NCI-H1694 (cell line): ENCODE results near the gene STAC3.
A peak's percentile ranks its signal among the peaks of the same experiment; 100 is the strongest.

ENCODE experiments used
- DNase-seq: peaks from one replicate; lab custom pipeline; 2025; lab: John Stamatoyannopoulos, UW

Gene STAC3

DNA sequence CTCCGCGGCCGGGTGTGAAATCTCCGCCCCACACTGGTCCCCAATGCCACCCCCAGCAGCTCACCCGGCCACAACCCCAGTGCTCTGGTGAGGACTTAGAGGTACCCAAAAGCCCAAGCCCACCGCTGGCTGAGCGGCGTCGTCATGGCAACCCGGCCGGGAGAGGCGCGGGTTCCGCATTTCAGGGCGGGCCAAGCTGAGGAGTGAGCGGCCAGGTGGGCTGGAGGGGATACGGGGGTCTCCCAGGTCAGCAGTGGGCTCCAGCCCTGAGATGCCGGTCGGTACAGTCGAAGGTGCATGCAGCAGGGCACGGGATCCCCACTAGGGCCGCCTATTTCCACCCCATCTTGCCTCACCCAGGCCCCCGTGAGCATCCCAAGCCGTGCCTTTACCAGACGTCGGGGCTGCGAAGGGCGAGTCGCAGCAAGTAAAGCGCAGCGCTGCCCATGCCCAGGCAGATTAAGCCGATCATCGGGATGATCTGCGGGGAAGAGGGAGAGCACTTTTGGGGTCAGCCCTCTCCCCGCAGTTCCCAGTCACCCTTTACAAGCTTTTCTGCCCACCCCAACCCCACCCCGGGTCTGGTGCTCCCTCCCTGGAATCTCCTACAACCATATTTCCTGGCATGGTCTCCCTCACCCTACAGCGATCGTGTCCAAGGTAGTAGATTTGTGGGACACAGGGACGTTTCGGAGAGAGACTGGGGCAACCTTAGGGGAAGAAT, 14.6 kb downstream of the STAC3 start:
- no peak for DNase-seq

DNA sequence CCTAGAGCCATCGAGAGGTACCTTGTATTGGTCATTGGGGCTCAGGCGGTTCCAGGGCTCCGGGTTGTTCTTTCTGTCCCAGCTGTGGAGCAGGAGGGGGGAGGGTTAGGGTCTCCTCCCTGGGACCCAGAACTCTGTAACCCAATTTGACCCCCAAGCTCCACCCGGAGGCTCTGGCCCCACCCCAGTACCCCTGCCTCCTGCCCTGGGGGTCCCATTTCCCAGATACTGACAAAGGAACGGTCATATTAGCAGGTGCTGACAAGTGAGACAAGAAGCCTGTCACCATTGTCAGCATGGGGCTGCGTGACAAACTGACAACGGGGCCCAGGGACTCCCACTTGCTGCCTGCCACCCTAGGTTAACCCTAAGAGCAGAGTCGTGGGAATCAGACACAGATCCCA, 15.3 kb downstream of the STAC3 start:
- DNase-seq = no peak

DNA sequence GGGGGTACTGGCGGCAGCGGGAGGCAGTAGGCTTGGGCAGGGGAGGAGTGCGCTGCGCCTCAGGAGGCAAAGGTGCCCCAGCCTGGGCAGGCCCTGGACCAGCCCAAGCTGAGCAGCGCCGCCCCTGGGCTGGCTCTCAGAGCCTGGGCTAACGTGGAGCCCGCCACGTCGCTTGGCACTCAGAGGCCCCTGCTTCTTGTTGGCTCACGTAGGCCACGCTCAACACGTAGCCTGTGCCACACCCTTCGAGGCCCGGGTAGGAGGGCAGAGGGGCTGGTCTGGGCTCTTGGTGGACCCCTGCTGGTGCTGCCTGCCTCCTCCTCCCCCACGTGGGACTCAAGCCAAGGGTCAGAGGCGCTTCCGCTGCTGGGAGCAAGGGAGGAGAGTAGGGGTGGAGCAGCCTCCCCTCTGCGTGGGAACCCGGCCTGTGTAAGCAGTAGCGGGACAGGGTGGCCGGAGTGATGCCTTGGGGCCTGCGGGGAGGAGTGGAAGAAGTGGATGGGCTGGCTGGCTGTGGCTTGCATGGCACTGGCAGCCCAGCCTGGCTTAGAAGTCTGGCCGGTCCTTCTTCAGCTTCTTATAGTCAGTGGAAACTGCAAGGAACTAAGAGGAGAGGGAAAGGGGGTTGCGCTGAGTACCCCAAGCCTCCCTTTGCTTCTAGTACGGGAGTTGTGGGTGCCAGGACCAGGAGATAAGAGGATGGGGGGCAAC, 15.8 kb downstream of the STAC3 start:
- DNase-seq = no peak

DNA sequence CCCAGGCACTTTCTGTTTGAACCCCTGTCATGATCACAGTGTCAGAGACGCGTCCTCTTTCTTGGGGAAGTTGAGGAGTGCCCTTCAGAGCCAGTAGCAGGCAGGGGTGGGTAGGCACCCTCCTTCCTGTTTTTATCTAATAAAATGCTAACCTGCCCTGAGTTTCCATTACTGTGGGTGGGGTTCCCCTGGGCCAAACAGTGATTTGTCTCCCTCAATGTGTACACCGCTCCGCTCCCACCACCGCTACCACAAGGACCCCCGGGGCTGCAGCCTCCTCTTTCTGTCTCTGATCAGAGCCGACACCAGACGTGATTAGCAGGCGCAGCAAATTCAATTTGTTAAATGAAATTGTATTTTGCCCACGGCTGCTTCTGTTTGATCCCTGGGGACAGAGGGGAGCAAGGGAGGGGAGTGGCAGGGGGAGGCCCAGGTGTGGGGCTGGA, 16.4 kb downstream of the STAC3 start:
- no peak for DNase-seq

DNA sequence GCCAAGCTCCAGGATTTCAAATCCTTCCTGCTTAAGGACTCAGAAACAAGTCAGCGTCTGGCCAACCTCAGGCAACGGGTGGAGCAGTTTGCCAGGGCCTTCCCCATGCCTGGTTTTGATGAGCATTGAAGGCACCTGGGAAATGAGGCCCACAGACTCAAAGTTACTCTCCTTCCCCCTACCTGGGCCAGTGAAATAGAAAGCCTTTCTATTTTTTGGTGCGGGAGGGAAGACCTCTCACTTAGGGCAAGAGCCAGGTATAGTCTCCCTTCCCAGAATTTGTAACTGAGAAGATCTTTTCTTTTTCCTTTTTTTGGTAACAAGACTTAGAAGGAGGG, 16.8 kb downstream of the STAC3 start:
- DNase-seq = no peak

DNA sequence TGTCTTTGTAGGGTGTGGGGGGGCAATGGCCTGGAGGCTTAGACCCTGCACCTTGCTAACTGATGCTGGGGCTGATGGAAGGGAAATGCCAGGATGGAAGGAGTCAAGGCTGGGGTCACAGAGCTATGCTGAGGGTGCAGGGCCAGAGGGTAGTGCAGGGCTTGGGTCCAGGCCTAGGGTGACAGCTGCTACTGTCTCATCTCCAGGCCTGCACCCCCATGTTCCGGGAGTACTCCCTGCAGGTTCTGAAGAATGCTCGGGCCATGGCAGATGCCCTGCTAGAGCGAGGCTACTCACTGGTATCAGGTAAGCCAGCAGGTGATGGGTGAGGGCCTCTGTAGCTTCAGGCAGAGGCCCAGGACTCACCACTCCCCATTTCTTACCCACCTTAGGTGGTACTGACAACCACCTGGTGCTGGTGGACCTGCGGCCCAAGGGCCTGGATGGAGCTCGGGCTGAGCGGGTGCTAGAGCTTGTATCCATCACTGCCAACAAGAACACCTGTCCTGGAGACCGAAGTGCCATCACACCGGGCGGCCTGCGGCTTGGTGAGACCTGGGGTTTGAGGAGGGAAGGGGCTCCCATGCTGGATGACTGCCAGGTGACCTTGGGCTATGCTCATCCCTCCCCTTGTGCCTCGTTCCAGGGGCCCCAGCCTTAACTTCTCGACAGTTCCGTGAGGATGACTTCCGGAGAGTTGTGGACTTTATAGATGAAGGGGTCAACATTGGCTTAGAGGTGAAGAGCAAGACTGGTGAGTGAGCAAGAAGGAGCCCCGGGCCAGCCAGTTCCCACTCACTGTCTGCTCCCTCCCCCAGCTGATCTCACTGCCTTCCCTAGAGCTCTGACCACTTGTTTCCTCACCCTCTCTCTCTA, 17.4 kb downstream of the STAC3 start:
- no peak for DNase-seq

DNA sequence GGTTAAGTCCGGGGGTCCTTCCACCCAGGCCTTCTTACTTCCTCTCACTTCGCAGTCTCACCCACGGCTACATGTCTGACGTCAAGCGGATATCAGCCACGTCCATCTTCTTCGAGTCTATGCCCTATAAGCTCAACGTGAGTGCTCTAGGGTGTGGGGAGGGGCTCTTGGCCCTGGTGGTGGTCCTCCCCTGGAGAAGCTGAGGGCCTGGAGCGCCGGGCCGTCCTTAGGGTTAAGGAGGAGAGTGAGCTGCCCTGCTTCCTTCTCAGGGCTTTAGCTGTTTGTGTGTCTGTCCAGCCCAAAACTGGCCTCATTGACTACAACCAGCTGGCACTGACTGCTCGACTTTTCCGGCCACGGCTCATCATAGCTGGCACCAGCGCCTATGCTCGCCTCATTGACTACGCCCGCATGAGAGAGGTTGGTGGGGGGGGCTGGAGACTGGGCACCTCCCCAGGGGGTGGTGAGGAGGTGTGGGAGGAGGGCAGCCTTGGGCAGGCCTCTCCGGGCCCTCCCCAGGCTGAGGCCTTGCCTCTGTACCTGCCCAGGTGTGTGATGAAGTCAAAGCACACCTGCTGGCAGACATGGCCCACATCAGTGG, 18.7 kb downstream of the STAC3 start:
- DNase-seq = no peak

DNA sequence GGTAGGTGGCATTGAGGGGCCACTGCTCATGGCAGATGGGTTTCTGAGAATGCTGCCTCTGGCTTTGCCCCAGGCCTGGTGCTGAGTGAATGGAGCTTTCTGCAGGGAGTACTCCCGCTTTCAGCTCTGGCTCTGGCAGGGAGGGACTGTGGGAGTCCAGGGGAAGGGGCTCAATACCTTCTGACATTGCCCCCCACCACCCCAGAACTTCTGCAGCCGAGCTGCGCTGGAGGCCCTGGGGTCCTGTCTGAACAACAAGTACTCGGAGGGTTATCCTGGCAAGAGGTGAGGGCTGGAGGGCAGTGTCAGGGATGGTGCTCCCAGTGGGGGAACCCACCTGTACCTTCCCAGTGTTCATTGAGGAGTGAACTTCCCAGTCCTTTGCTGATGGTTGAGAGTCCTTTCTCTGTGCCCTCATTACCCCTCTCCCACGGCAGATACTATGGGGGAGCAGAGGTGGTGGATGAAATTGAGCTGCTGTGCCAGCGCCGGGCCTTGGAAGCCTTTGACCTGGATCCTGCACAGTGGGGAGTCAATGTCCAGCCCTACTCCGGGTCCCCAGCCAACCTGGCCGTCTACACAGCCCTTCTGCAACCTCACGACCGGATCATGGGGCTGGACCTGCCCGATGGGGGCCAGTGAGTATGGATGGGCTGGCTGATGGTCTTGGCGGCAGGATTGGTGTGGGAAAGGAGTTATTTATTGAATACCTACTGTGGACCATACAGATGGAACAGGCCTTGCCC, 19.5 kb downstream of the STAC3 start:
- no peak for DNase-seq

DNA sequence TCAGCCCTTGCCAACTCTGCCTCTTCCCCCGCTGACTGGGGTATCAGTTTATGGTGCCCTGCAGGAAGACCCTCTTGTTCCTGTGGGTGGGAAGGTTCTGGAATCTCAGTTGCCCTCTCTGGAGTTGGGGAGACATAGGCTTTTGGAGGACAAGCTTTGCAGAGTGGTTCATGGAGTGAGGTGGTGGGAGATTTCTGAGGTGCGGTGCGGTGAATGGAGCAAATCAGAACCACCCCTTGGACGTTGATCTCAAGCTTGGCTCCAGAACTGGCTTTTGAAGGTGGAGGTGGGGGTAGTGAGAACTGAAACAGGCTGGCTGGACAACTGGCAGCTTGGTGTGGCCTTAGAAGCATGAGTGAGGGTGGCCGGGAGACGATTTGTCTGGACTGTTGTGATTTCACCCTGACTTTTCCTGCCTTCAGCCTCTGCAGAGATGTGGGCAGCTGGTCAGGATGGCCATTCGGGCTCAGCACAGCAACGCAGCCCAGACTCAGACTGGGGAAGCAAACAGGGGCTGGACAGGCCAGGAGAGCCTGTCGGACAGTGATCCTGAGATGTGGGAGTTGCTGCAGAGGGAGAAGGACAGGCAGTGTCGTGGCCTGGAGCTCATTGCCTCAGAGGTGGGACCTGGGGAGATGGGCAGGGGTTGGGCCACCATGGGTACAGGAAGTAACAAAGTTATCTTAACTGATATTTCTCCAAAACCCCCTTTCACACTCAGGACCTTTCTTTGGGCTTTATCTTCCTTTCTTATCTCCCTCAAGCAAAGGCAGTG, 20.4 kb downstream of the STAC3 start:
- DNase-seq = no peak

DNA sequence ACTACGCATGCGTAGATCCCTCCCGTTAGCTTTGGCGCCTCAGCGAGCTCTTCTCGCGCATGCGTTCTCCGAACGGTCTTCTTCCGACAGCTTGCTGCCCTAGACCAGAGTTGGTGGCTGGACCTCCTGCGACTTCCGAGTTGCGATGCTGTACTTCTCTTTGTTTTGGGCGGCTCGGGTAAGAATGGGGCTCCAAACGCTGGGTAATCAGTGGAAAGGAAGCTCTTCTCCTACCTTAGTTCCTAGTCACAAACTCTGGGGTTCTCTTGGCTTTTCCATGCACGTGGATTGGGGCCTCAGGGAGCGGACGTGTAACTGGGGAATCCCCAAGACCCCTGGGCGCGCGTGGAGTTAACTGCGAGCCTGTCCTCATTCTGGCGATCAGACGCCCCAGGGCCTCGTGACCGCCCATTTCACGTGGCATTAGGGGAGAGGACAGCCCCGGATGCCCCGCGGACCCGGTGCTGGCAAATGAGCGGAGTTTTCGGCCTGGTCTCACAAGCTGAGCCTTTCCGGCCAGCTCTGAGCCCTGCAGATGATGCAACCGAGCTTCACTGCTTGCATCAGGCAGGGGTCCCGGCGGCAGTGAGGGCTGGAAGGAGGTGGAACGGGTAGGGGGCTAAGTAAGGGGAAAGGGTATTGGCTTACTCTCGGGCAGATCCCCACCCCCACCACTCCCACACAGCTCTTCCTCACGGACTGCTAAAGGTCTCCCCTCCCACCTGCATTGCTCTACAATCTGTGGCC, 21.2 kb downstream of the STAC3 start, which contains the start of gene SHMT2:
Gene SHMT2, plus strand, starts transcription at position 78 of the 747 bp plus-strand sequence. Its CDS starts 68 bp downstream, at position 146.
- peak; percentile 94 for DNase-seq

DNA sequence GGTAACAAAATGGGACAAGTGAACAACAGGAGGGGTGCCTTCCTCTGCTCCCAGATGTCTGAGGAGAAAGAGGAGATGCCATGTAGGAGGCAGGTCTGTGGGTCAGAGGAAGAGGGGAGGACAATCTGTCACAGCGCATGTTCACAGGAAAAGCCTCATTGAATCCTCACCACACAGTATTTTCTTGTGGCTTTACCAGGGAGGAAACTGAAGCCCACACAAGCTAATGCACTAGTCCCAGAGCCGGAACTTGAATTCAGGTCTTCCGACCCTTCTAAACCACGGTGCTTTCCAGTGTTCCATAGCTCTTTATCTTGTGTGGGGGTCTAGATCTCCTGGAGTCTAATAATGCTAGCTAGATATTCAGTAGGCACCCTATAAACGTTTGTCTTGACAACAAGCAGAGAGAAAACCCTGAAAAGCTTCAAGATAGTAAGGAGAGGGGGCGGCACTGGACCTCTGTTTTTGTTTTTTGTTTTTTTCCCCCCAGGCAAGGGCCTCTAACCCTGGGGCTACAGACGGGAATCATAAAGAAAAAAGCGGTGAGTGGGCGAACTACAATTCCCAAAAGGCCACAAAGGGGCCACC, 21.8 kb downstream of the STAC3 start:
- no peak for DNase-seq

DNA sequence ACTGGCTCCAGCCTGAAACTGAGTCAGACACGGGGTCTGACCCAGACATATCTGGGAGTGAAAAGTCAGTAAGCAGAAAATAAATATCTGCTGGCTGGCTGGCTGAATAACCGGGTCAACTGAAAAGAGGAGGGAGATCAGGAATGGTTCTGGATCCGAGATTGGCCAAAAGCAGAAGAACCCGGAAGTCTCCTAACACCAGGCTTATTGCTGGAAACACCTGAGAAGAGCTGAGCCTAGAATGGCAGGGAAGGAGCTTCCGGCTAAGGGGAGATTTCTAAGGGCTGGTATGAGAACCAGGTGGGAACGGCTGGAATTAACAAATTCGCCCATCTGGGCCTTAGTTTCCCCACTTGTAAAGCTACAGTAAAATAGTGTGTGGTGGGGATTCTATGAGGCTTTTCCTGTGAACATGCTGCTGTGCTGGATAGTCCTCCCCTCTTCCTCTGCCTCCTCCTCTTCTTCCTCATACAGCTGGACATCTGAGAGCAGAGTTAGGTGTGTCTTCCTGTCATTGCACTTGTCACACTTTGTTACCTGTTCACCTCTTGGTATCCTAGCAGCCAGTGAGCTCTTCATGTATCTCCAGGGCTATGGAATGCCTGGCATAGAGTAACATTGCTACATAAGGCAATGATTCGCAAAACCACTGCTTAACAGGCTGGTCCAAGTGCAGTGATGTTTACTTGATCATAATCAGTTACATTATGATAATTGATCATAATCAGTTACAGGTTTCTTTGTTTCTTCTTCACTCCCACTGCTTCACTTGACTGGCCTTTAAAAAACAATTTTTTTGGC, 23.5 kb downstream of the STAC3 start:
- DNase-seq = no peak

DNA sequence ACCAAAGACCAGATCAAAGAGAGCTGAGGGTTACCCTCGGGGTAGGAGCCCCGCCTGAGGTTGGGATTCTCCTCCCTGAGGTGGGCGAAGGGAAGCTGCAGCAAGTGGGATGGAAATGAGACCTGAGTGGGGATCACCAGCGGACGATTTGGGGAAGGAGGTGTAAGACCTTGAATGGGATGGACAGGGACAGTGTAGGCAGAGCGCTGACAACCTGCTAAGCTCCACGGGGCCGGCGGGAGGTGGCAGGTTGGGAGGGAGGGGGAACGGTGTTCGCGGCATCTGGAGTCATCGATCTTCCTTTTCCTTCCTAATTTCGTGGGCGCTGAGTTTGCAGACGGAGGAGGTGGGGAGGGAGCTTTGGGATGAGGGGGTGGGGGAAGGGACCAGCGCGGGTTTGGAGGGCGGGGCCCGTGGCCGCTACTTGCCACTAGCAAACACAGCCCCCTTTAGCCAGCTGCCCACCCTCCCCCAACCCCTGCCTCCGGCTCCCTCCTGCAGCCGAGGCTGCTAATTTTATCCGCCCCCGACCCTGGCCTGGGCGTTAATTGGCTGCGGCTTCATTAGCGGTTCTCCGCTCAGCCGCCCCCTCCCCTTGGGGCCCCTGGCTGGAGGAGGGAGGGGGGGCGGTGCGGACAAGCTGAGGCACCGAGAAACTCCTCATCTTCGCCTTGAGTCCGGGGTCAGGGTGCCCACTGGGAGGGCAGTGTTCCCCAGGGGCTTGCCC, 24.2 kb downstream of the STAC3 start:
- DNase-seq = no peak

DNA sequence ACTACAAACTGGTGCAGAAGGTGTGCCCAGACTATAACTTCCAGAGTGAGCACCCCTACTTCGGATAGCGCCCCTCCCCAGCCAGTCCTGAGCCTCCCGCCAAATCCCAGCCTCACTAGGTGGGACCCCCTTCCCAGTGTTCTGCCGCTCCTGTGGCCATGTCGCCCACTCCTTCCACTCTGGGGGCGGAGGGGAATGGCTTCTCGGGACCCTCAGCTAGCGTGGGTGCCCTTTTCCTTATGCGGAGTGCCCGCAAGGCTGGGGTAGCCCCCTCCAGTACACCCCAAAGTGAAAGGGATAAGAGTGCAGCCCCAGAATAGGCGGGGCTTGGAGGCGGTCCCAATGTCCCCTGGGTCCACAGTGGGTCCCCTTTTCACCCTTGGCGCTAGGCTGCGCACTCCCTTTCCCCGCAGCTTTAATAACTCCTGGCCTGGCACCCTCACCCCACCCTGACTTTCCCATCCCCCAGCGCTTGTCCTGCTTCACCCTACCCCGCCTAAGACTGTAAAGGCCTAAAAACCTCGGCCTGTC, 25.2 kb downstream of the STAC3 start:
- DNase-seq = no peak

DNA sequence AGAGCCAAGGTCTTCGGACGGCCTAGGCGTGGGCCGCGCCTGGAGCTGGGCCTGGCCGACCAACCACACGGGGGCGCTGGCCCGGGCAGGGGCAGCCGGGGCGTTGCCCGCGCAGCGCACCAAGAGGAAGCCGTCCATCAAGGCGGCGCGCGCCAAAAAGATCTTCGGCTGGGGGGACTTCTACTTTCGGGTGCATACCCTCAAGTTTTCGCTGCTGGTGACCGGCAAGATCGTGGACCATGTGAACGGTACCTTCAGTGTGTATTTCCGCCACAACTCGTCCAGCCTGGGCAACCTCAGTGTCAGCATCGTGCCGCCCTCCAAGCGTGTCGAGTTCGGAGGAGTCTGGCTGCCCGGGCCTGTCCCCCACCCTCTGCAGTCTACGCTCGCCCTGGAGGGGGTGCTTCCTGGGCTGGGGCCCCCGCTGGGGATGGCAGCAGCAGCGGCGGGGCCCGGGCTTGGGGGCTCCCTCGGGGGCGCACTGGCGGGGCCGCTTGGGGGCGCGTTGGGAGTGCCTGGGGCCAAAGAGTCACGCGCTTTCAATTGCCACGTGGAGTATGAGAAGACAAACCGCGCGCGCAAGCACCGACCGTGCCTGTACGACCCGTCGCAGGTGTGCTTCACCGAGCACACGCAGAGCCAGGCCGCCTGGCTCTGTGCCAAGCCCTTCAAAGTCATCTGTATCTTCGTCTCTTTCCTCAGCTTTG, 25.9 kb downstream of the STAC3 start:
- no peak for DNase-seq

DNA sequence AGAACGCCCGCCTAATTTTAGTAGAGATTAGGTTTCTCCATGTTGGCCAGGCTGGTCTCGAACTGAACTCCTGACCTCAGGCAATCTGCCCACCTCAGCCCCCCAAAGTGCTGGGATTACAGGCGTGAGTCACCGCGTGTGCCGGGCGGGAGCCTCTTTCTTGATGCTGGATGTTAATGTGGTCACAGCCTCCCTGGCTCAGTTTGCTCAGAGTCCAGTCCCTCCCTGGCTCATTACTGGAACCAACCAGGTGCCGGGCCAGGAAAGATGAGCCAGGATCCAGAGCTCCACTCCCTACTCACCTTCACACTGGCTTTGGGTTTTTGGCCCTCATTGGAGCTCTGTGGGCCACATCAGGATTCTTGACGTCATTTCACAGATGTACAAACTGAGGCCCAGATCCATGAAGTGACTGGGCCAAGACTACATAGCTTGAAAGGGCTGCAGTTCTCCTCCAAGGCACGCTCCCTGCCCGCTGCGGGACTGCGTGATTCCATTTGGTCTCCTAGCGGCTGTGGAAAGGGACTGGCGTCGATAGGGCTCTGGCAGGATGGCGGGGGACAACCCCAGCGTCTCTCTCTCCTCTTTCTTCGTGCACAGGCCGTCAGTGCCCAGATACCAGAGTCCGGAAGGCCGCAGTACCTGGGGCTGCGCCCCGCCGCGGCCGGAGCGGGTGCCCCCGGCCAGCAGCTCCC, 26.6 kb downstream of the STAC3 start:
- no peak for DNase-seq
